HepG2 (cell line): Measurements from ENCODE around the gene ARL5C. TPM values are rescaled to one million over a fixed set of nuclear protein-coding genes. Genes with fewer than 3 reads are reported as not detected.
A peak's percentile ranks its signal among the peaks of the same experiment; 100 is the strongest.

Source experiments
- ATRX ChIP-seq: sonication (generic); formaldehyde crosslinking; IDR thresholded peaks from 2 replicates; pipeline ENCODE4 v1.4.0; 2020; ENCODE audit warnings: missing genetic modification reagents, borderline replicate concordance
- CBX1 ChIP-seq: IDR thresholded peaks from one replicate; pipeline ENCODE4 v1.6.1; 2016; ENCODE audit warnings: antibody characterized with exemption, low read depth
- DBP ChIP-seq: sonication (generic); formaldehyde crosslinking; IDR thresholded peaks from 2 replicates; pipeline ENCODE4 v1.4.0; 2020; ENCODE audit warnings: missing genetic modification reagents; ENCODE audit errors: not compliant biosample characterization
- GZF1 ChIP-seq: sonication (generic); formaldehyde crosslinking; IDR thresholded peaks from 2 replicates; pipeline ENCODE4 v1.5.1; 2020; ENCODE audit warnings: mild to moderate bottlenecking, missing genetic modification reagents
- HNF4G ChIP-seq, 2 experiments: sonication (generic) in 1 of 2; formaldehyde crosslinking in 1 of 2; IDR thresholded peaks; 2 replicates each; pipeline versions ENCODE4 v1.4.0 to v1.6.1; 2011 to 2020; ENCODE audit warnings: borderline replicate concordance in 2 of 2, low read depth in 2 of 2, mild to moderate bottlenecking in 2 of 2, low read length in 1 of 2, missing genetic modification reagents in 1 of 2, moderate library complexity in 1 of 2
- JUNB ChIP-seq: sonication (generic); formaldehyde crosslinking; IDR thresholded peaks from 2 replicates; pipeline ENCODE4 v1.8.0; 2022; ENCODE audit warnings: missing genetic modification reagents, mild to moderate bottlenecking, borderline replicate concordance
- NPAS2 ChIP-seq: sonication (generic); formaldehyde crosslinking; IDR thresholded peaks from 2 replicates; pipeline ENCODE4 v1.8.0; 2022; ENCODE audit warnings: mild to moderate bottlenecking, missing genetic modification reagents, borderline replicate concordance
- PAWR ChIP-seq: sonication (generic); formaldehyde crosslinking; IDR thresholded peaks from 2 replicates; pipeline ENCODE4 v1.4.0; 2020; ENCODE audit warnings: missing genetic modification reagents, mild to moderate bottlenecking, borderline replicate concordance
- SMC3 ChIP-seq: IDR thresholded peaks from 2 replicates; pipeline ENCODE4 v1.6.1; 2011; ENCODE audit warnings: low read length, improper control_type of control experiment
- XBP1 ChIP-seq: sonication (generic); formaldehyde crosslinking; IDR thresholded peaks from 2 replicates; pipeline ENCODE4 v1.5.0; 2020; ENCODE audit warnings: missing genetic modification reagents
- XRCC5 ChIP-seq: fragments of 200-400 bp; formaldehyde crosslinking; optimal IDR thresholded peaks from 2 replicates; pipeline ENCODE3; 2017; ENCODE audit warnings: mild to moderate bottlenecking, low read length
- ZBTB26 ChIP-seq: IDR thresholded peaks from 2 replicates; pipeline ENCODE4 v1.6.1; 2016; ENCODE audit warnings: missing compliant biosample characterization, missing genetic modification reagents, borderline replicate concordance
- ZFAT ChIP-seq: sonication (generic); formaldehyde crosslinking; conservative IDR thresholded peaks from 2 replicates; pipeline ENCODE4 v1.8.1; 2023; ENCODE audit warnings: missing genetic modification reagents, inconsistent platforms
- ZNF138 ChIP-seq: sonication (generic); formaldehyde crosslinking; IDR thresholded peaks from 2 replicates; pipeline ENCODE4 v1.5.0; 2020; ENCODE audit warnings: mild to moderate bottlenecking, low read depth, missing genetic modification reagents
- ZNF431 ChIP-seq: sonication (generic); formaldehyde crosslinking; IDR thresholded peaks from 2 replicates; pipeline ENCODE4 v1.9.0; 2022; ENCODE audit warnings: missing genetic modification reagents, low read depth, mild to moderate bottlenecking, borderline replicate concordance
- ZNF768 ChIP-seq: sonication (generic); formaldehyde crosslinking; IDR thresholded peaks from 2 replicates; pipeline ENCODE4 v1.4.0; 2020; ENCODE audit warnings: missing genetic modification reagents
- polyA plus RNA-seq, 8 experiments: library from polyadenylated mRNA; depleted of rRNA in 3 of 8; stranded (reverse) in 7 of 8; unstranded in 1 of 8; fragments of >200 nt; fragmentation: Illumina TruSeq in 4 of 8; extraction: Trizol in 4 of 8; gene quantifications; 2 replicates each; pipeline versions ENCODE4 v1.2.1 to v1.2.3, GENCODE V29; 2011 to 2016; ENCODE audit warnings: low read depth in 4 of 8, missing spikeins in 1 of 8, mixed read lengths in 1 of 8; ENCODE audit not compliant: insufficient read depth in 1 of 8
- total RNA-seq, 5 experiments: library from RNA; depleted of rRNA; stranded (reverse); fragments of >200 nt; fragmentation: Illumina TruSeq; extraction: Trizol; gene quantifications; 2 replicates each; pipeline ENCODE4 v1.2.3, GENCODE V29; 2016; ENCODE audit warnings: low read depth in 1 of 5
- TF ChIP-seq, protein P1 (sequence below): sonication (generic); formaldehyde crosslinking; IDR thresholded peaks from 2 replicates; pipeline ENCODE4 v1.9.0; 2021; ENCODE audit warnings: missing genetic modification reagents, borderline replicate concordance
- TF ChIP-seq, protein P2 (sequence below): sonication (generic); formaldehyde crosslinking; IDR thresholded peaks from 2 replicates; pipeline ENCODE4 v1.4.0; 2020; ENCODE audit warnings: low read depth, mild to moderate bottlenecking, missing genetic modification reagents
- TF ChIP-seq, protein P3 (sequence below): sonication (generic); formaldehyde crosslinking; IDR thresholded peaks from 2 replicates; pipeline ENCODE4 v1.4.0; 2020; ENCODE audit warnings: missing genetic modification reagents
- TF ChIP-seq, protein P4 (sequence below): sonication (generic); formaldehyde crosslinking; conservative IDR thresholded peaks from 2 replicates; pipeline ENCODE4 v1.4.0; 2020; ENCODE audit warnings: missing genetic modification reagents

ARL5C gene
- total and polyA plus RNA-seq, 2 of the 13 experiments (the other 11 are each of a cell fraction or from before 2014, with no cell fraction given): not detected

DNA sequence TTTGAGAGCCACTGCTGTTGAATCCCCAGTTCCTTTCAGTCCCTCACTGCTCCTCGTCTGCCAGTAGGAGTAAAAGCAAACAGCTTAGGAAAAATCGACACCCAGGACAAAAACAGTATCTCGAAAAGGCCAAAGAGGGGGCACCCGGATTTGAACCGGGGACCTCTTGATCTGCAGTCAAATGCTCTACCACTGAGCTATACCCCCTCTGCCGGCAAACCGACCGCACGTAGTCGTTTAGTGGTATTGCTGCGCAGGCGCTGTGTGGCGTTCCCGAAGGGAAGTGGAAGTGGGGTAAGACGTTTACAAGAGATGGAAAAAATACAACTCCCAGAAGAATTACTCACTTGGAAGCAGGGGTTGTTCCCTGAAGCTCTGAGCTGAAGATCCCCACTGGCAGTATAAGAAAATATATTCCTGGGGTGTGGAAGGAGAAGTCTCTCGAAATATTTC lies 12.3 kb downstream of the ARL5C start (continued):
- TF ChIP-seq, protein P1, sequence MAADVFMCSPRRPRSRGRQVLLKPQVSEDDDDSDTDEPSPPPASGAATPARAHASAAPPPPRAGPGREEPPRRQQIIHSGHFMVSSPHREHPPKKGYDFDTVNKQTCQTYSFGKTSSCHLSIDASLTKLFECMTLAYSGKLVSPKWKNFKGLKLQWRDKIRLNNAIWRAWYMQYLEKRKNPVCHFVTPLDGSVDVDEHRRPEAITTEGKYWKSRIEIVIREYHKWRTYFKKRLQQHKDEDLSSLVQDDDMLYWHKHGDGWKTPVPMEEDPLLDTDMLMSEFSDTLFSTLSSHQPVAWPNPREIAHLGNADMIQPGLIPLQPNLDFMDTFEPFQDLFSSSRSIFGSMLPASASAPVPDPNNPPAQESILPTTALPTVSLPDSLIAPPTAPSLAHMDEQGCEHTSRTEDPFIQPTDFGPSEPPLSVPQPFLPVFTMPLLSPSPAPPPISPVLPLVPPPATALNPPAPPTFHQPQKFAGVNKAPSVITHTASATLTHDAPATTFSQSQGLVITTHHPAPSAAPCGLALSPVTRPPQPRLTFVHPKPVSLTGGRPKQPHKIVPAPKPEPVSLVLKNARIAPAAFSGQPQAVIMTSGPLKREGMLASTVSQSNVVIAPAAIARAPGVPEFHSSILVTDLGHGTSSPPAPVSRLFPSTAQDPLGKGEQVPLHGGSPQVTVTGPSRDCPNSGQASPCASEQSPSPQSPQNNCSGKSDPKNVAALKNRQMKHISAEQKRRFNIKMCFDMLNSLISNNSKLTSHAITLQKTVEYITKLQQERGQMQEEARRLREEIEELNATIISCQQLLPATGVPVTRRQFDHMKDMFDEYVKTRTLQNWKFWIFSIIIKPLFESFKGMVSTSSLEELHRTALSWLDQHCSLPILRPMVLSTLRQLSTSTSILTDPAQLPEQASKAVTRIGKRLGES (CRISPR knock-in tag): no peak
- no peak for TF ChIP-seq PAWR (CRISPR knock-in tag)
- TF ChIP-seq, protein P2, sequence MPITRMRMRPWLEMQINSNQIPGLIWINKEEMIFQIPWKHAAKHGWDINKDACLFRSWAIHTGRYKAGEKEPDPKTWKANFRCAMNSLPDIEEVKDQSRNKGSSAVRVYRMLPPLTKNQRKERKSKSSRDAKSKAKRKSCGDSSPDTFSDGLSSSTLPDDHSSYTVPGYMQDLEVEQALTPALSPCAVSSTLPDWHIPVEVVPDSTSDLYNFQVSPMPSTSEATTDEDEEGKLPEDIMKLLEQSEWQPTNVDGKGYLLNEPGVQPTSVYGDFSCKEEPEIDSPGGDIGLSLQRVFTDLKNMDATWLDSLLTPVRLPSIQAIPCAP (CRISPR knock-in tag): no peak
- TF ChIP-seq NPAS2 (CRISPR knock-in tag): no peak
- TF ChIP-seq, protein P3, sequence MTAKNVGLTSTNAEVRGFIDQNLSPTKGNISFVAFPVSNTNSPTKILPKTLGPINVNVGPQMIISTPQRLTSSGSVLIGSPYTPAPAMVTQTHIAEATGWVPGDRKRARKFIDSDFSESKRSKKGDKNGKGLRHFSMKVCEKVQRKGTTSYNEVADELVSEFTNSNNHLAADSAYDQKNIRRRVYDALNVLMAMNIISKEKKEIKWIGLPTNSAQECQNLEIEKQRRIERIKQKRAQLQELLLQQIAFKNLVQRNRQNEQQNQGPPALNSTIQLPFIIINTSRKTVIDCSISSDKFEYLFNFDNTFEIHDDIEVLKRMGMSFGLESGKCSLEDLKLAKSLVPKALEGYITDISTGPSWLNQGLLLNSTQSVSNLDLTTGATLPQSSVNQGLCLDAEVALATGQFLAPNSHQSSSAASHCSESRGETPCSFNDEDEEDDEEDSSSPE (CRISPR knock-in tag): 0 out of 2 replicates have a peak, but pooled peaks have one; percentile 4
- TF ChIP-seq ATRX (CRISPR knock-in tag): no peak
- TF ChIP-seq, protein P4, sequence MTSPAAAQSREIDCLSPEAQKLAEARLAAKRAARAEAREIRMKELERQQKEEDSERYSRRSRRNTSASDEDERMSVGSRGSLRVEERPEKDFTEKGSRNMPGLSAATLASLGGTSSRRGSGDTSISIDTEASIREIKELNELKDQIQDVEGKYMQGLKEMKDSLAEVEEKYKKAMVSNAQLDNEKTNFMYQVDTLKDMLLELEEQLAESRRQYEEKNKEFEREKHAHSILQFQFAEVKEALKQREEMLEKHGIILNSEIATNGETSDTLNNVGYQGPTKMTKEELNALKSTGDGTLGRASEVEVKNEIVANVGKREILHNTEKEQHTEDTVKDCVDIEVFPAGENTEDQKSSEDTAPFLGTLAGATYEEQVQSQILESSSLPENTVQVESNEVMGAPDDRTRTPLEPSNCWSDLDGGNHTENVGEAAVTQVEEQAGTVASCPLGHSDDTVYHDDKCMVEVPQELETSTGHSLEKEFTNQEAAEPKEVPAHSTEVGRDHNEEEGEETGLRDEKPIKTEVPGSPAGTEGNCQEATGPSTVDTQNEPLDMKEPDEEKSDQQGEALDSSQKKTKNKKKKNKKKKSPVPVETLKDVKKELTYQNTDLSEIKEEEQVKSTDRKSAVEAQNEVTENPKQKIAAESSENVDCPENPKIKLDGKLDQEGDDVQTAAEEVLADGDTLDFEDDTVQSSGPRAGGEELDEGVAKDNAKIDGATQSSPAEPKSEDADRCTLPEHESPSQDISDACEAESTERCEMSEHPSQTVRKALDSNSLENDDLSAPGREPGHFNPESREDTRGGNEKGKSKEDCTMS (CRISPR knock-in tag): no peak
- peak; percentile 72; the same call in 1 of the 2 replicates for TF ChIP-seq XBP1 (CRISPR knock-in tag)
- no peak for TF ChIP-seq ZFAT (CRISPR knock-in tag)
- TF ChIP-seq ZNF138 (CRISPR knock-in tag): no peak
- TF ChIP-seq ZNF768: no peak; the same call in 1 of the 2 replicates
- TF ChIP-seq JUNB (CRISPR knock-in tag): no peak
- peak; percentile 16 for TF ChIP-seq XRCC5
- peak; percentile 41; the same call in 1 of the 2 replicates for TF ChIP-seq HNF4G (IDR thresholded peaks at IDR 0.05; ENCODE audit: borderline replicate concordance, low read depth, low read length)
- TF ChIP-seq HNF4G (CRISPR knock-in tag; IDR thresholded peaks at IDR 0.05; ENCODE audit: borderline replicate concordance, low read depth): no peak
- peak; percentile 28 for TF ChIP-seq SMC3
- TF ChIP-seq ZBTB26 (CRISPR knock-in tag): peak; percentile 39; the same call in 1 of the 2 replicates
- no peak for TF ChIP-seq ZNF431 (CRISPR knock-in tag)
- TF ChIP-seq DBP (CRISPR knock-in tag): peak; percentile 64
- no peak for TF ChIP-seq GZF1
- TF ChIP-seq CBX1: peak; percentile 61
